ENCODE measurements around the gene RPL28.

RPL28 gene

GRCh38 chr19:55437410-55437809 lies 51.7 kb downstream of the RPL28 start:
- TF ChIP-seq, protein P1, sequence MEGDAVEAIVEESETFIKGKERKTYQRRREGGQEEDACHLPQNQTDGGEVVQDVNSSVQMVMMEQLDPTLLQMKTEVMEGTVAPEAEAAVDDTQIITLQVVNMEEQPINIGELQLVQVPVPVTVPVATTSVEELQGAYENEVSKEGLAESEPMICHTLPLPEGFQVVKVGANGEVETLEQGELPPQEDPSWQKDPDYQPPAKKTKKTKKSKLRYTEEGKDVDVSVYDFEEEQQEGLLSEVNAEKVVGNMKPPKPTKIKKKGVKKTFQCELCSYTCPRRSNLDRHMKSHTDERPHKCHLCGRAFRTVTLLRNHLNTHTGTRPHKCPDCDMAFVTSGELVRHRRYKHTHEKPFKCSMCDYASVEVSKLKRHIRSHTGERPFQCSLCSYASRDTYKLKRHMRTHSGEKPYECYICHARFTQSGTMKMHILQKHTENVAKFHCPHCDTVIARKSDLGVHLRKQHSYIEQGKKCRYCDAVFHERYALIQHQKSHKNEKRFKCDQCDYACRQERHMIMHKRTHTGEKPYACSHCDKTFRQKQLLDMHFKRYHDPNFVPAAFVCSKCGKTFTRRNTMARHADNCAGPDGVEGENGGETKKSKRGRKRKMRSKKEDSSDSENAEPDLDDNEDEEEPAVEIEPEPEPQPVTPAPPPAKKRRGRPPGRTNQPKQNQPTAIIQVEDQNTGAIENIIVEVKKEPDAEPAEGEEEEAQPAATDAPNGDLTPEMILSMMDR (IDR thresholded peaks at IDR 0.05): no peak
- Histone ChIP-seq H3K4me3 (no peak overlapping the region), H3K27ac (no peak overlapping the region)
- DNase-seq (ENCODE audit: low spot score): no peak

GRCh38 chr19:55439052-55439451 lies 53.3 kb downstream of the RPL28 start:
- TF ChIP-seq, protein P1 (IDR thresholded peaks at IDR 0.05): no peak
- no peak for DNase-seq (ENCODE audit: low spot score)
- Histone ChIP-seq H3K4me3 (no peak overlapping the region), H3K27ac (no peak overlapping the region)

DNA sequence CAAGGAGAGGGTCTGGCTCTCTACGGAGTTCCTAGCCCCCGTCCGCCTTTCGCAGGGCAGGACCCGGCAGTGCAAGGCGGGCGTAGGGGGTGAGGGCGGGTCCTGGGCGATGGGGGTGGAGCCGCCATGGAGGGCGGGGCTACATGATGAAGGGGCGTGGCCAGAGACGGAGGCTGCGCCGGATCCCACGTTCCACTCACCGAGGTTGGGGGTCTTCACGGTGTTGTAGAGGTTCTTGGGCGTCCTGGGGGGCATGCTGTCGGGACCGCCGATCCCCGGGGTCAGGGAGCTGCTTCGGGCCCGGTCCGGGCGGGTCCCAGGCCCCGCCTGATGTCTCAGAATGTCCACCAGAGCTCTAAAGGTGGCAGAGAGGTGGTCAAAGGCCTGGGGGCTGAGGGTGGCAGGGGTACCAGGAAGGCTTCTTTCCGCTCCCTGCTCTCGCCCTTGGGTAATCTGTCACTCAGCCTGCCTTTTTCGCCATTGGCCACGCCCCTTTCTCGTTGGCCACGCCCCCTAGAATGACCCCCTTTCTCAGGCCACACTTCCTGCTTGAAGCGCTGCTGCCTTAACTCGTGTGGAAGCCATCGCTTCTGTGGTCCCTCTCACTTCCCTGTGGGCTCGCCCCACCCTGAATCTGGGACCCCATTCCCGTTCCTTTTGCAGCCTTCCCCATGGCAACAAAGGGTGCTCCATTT lies 54.8 kb downstream of the RPL28 start:
- no peak overlapping the region for H3K27ac ChIP-seq
- H3K4me3 ChIP-seq: no peak overlapping the region
- no peak for DNase-seq (ENCODE audit: low spot score)
- TF ChIP-seq, protein P1 (IDR thresholded peaks at IDR 0.05): no peak

DNA sequence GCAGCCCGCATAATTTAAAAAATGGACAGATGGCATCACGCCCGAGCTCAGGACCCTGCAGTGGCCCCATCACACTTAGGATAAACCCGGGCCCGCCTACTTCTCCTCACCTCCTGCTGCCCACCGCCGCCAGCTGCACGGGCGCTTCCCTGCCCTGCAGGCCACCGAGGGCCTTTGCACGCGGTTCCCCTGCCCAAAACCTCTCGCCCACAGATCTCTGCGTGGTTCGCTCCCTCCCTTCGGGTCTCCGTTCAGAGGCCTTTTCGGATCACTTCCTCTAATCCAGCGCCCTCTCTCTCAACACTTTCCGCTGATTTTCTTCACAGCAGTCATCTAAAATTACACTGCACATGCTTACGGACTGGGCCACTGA lies 55.6 kb downstream of the RPL28 start:
- Histone ChIP-seq H3K4me3 (no peak overlapping the region), H3K27ac (no peak overlapping the region)
- TF ChIP-seq, protein P1 (IDR thresholded peaks at IDR 0.05): no peak
- DNase-seq (ENCODE audit: low spot score): no peak

- no peak for DNase-seq (ENCODE audit: low spot score)
- no peak overlapping the region for H3K4me3 ChIP-seq
- no peak overlapping the region for H3K27ac ChIP-seq
- TF ChIP-seq, protein P1 (IDR thresholded peaks at IDR 0.05): no peak
These were observed 56.1 kb downstream of the RPL28 start for GRCh38 chr19:55441692-55442321.

GRCh38 chr19:55442372-55442961 lies 56.7 kb downstream of the RPL28 start:
- DNase-seq (ENCODE audit: low spot score): no peak
- H3K4me3 ChIP-seq: no peak overlapping the region
- TF ChIP-seq, protein P1 (IDR thresholded peaks at IDR 0.05): no peak
- no peak overlapping the region for H3K27ac ChIP-seq

All from coronary artery (tissue), 2 donors.